Measurements from ENCODE around the gene KIF17.
"Not testable (repeated sequence)": the region's sequence is repeated elsewhere in the genome, so short reads cannot be mapped to it uniquely, and the experiment has no call there.

Gene KIF17

GRCh38 chr1:20726932-20727745 is 9.3 kb upstream of the KIF17 start:
- DNase-seq: no peak

- DNase-seq: no peak
Measured at GRCh38 chr1:20726118-20726911, 8.5 kb upstream of the KIF17 start.

GRCh38 chr1:20725189-20726117 is 7.6 kb upstream of the KIF17 start:
- DNase-seq: no peak

- no peak for DNase-seq
Measured at GRCh38 chr1:20724364-20725188, 6.8 kb upstream of the KIF17 start.

GRCh38 chr1:20723537-20724363 is 5.9 kb upstream of the KIF17 start:
- no peak for DNase-seq

GRCh38 chr1:20723159-20723536 is 5.3 kb upstream of the KIF17 start:
- no peak for DNase-seq

GRCh38 chr1:20721117-20722061 is 3.6 kb upstream of the KIF17 start:
- no peak for DNase-seq

- no peak for DNase-seq
Measured at GRCh38 chr1:20720631-20721091, 2.9 kb upstream of the KIF17 start.

- no peak for DNase-seq
Measured at GRCh38 chr1:20719871-20720620, 2.2 kb upstream of the KIF17 start.

GRCh38 chr1:20719261-20719660 is 1.5 kb upstream of the KIF17 start:
- no peak for DNase-seq

GRCh38 chr1:20718343-20718882 is 606 bp upstream of the KIF17 start:
- DNase-seq: not testable (repeated sequence)

GRCh38 chr1:20716232-20716631 is 1.6 kb downstream of the KIF17 start:
- no peak for DNase-seq

GRCh38 chr1:20715406-20715805 is 2.4 kb downstream of the KIF17 start:
- DNase-seq: no peak

- DNase-seq: no peak
Measured at GRCh38 chr1:20713440-20713839, 4.4 kb downstream of the KIF17 start.

GRCh38 chr1:20712215-20712577 is 5.6 kb downstream of the KIF17 start:
- no peak for DNase-seq

GRCh38 chr1:20711285-20712214 is 6.3 kb downstream of the KIF17 start:
- DNase-seq: no peak

GRCh38 chr1:20710469-20711284 is 7.1 kb downstream of the KIF17 start:
- DNase-seq: no peak
